ENCODE measurements around the gene CHST11.

Gene CHST11

DNA sequence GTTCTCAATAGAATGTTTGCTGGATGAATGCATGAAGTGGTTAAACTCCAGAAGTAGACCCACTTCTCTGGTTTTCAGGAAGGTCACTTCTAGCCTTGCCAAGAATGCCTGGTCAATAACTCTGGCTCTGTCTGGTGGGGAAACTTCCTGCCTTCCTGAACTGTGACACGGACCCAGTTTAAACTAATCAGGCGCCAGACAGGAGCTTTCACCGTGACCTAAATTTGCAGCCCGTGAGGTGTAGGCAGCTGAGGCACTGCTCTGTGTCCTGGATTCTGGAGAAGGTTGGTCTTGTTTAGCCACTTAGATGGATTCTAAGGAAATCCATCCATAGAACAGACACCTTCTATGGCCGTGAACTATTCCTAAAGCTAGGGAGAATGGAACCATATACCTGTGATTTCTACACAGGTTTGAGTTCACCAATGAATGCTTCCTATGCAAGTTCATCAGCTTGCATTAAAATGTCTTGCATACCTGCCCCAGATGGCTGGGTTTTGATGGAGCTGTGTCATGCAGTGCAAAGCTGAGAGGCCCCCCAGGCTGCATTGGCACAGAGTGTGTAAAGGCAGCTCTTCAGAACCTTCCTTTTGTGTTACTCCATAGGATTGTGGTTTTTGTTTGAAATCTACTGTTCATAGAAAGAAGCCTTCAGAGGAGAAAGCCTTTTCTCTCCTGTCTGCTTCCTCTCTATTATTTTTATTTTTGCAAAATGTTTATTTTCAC, 4.4 kb downstream of the CHST11 start:
- TF ChIP-seq, protein P1, sequence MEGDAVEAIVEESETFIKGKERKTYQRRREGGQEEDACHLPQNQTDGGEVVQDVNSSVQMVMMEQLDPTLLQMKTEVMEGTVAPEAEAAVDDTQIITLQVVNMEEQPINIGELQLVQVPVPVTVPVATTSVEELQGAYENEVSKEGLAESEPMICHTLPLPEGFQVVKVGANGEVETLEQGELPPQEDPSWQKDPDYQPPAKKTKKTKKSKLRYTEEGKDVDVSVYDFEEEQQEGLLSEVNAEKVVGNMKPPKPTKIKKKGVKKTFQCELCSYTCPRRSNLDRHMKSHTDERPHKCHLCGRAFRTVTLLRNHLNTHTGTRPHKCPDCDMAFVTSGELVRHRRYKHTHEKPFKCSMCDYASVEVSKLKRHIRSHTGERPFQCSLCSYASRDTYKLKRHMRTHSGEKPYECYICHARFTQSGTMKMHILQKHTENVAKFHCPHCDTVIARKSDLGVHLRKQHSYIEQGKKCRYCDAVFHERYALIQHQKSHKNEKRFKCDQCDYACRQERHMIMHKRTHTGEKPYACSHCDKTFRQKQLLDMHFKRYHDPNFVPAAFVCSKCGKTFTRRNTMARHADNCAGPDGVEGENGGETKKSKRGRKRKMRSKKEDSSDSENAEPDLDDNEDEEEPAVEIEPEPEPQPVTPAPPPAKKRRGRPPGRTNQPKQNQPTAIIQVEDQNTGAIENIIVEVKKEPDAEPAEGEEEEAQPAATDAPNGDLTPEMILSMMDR (IDR thresholded peaks at IDR 0.05) = no peak

GRCh38 chr12:104462325-104462724, 5.6 kb downstream of the CHST11 start:
- TF ChIP-seq, protein P1 (IDR thresholded peaks at IDR 0.05) = no peak

DNA sequence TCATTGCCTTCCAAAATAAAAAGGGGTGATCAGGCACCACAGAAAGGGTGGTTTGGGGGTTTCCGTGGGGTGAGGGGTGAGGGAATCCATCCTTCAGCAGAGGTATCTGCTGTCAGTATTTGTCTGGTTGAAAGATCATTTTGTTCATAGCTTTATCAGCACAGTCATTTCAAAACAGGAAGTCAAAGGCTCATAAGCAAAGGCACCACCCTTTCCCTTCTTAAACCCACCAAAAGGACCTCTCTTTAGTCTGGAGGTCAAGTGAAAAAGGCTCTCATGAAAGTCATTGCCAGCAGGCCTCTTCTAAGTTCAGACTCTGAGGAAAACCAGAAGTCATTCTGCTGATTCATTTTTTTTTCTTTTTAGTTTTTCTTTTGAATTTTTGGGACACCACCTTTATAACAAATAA, 6.2 kb downstream of the CHST11 start:
- TF ChIP-seq, protein P1 (IDR thresholded peaks at IDR 0.05) = no peak

DNA sequence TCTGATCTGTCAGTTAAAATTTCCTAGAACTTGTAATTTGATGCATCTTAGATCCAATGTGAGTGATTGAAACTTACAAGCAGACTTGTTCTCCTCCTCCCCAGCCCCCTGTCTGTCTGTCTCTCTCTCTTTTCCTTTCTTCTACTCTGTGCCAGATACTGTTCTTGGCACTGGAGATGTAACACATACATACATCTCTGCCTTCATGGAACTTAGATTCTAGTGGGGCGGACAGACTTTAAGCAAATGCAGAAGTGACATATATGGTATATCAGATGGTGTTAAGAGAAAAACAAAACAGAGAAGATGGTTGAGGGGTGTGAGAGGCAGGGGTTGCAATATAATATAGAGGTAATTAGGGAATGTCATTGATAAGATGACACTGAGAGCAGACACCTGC, 6.6 kb downstream of the CHST11 start:
- TF ChIP-seq, protein P1 (IDR thresholded peaks at IDR 0.05) = no peak

GRCh38 chr12:104464899-104465298, 8.2 kb downstream of the CHST11 start:
- TF ChIP-seq, protein P1 (IDR thresholded peaks at IDR 0.05) = no peak

DNA sequence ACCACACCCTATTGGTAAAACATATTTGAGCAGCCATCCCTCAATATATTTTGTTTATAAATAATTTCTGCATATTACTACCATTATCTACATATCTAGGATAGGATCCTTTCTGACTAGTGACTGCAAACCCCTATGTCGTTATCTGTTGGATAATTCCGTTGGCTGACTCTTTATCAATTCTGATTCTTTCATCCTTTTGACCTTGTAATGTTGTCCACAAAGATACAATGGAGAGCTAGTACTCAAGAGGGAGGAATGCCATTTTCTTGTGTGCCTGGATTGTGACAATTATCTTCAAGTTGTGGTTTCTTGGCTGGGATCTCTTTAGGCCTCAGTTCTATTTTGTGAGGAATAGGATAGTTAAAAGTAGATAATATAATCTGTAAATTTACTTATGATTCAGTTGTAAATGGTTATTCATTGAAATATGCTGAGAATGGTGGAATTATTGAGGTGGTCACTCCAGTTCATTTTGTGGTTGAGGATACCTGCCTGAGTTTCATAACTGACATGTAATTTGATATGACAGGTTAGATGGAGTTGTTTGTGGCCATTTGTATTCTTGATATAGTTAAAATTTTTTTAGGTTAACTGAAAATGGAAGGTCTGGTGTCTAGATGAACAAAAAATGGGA, 10.1 kb downstream of the CHST11 start:
- TF ChIP-seq, protein P1 (IDR thresholded peaks at IDR 0.05) = no peak

DNA sequence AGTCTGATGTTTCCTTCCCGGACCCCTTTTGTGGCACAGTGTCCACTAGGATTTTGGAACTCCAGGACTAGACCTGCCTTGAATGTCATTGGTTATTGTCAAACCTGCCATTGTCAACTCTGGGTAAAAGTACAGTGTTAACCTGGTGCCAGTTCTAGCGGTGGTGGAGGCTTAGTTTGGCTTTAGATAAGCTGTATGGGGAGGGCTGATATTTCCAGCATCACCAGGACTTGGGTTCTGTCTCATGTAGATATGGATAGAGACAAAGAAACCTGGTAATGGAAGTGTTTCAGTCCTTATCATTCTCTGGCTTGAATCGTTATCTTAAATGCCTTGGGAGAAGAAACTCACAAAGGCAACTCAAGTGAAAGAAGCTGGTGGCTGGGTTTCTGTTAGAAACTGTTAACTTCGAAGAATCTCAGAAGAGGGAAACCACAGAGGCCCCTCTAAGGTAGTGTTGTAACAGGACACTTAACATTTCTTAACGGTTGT, 10.6 kb downstream of the CHST11 start:
- TF ChIP-seq, protein P1 (IDR thresholded peaks at IDR 0.05) = no peak
